ENCODE data around the gene MRPL23. TPM values are rescaled to one million over a fixed set of nuclear protein-coding genes. Genes with fewer than 3 reads are reported as not detected.

The MRPL23 gene
- total RNA-seq, 1 experiment from 2014 or later, result 123 TPM

DNA sequence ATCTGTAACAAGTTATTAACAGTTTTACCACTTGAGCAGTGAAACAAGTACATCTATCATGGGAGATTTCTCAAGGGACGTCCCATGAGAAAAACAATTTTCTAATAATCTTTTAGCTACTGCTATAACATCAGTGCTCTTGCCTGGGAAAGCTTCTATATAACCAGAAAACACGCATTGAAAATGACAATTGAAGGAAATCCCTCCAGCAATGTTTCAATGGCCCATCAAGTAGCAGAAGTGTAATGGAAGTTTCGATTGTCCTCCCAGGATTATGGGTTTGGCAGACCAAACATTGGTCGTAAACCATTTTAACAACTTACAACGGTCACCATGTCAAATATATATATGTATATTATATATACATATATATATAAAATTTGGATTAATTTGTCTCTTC, 47.4 kb upstream of the MRPL23 start:
- ATAC-seq (no peak), DNase-seq (ENCODE audit: low read depth, low spot score) (no peak)
- H3K4me1 ChIP-seq (ENCODE audit: control insufficient read depth, insufficient read depth, low read length), result no peaks in the 10 kb centered on the region
- H3K36me3 ChIP-seq (ENCODE audit: control insufficient read depth, insufficient read depth, low read length), result no peaks in the 10 kb centered on the region
- peaks cover 5% of the 10 kb centered on the region; the same call in 1 of the 2 replicates for H3K27me3 ChIP-seq (ENCODE audit: control insufficient read depth, insufficient read depth, low read length)
- POLR2A ChIA-PET, result no interaction called here
- in situ Hi-C loops (cut with HindIII; ENCODE audit: low pct_unique_long_range_greater_than_20kb, low sequenced_read_pairs) (no loop called here), intact Hi-C loops (cut with micrococcal nuclease; ENCODE audit: unreplicated experiment) (no loop called here)
- no peak for TF ChIP-seq TCF7L2 (IDR thresholded peaks at IDR 0.05; ENCODE audit: low read depth, low read length)
- TF ChIP-seq, protein P1, sequence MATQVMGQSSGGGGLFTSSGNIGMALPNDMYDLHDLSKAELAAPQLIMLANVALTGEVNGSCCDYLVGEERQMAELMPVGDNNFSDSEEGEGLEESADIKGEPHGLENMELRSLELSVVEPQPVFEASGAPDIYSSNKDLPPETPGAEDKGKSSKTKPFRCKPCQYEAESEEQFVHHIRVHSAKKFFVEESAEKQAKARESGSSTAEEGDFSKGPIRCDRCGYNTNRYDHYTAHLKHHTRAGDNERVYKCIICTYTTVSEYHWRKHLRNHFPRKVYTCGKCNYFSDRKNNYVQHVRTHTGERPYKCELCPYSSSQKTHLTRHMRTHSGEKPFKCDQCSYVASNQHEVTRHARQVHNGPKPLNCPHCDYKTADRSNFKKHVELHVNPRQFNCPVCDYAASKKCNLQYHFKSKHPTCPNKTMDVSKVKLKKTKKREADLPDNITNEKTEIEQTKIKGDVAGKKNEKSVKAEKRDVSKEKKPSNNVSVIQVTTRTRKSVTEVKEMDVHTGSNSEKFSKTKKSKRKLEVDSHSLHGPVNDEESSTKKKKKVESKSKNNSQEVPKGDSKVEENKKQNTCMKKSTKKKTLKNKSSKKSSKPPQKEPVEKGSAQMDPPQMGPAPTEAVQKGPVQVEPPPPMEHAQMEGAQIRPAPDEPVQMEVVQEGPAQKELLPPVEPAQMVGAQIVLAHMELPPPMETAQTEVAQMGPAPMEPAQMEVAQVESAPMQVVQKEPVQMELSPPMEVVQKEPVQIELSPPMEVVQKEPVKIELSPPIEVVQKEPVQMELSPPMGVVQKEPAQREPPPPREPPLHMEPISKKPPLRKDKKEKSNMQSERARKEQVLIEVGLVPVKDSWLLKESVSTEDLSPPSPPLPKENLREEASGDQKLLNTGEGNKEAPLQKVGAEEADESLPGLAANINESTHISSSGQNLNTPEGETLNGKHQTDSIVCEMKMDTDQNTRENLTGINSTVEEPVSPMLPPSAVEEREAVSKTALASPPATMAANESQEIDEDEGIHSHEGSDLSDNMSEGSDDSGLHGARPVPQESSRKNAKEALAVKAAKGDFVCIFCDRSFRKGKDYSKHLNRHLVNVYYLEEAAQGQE (IDR thresholded peaks at IDR 0.05; ENCODE audit: insufficient read depth in 1 of 2, low read depth in 2 of 2, low read length in 1 of 2), result no peak
- TF ChIP-seq SIN3A (IDR thresholded peaks at IDR 0.05; ENCODE audit: borderline replicate concordance, insufficient read depth, low read depth, low read length), result no peak
- TF ChIP-seq POLR2AphosphoS5 (IDR thresholded peaks at IDR 0.05; ENCODE audit: low read depth, low read length), result no peak
- TF ChIP-seq, protein P2, sequence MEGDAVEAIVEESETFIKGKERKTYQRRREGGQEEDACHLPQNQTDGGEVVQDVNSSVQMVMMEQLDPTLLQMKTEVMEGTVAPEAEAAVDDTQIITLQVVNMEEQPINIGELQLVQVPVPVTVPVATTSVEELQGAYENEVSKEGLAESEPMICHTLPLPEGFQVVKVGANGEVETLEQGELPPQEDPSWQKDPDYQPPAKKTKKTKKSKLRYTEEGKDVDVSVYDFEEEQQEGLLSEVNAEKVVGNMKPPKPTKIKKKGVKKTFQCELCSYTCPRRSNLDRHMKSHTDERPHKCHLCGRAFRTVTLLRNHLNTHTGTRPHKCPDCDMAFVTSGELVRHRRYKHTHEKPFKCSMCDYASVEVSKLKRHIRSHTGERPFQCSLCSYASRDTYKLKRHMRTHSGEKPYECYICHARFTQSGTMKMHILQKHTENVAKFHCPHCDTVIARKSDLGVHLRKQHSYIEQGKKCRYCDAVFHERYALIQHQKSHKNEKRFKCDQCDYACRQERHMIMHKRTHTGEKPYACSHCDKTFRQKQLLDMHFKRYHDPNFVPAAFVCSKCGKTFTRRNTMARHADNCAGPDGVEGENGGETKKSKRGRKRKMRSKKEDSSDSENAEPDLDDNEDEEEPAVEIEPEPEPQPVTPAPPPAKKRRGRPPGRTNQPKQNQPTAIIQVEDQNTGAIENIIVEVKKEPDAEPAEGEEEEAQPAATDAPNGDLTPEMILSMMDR (IDR thresholded peaks at IDR 0.05), result no peak
- no peak overlapping the region for H3K27ac ChIP-seq (ENCODE audit: low read length)
- no TSS peak for BruUV-seq (replicated peaks)
- no peaks in the 10 kb centered on the region for H3K9me3 ChIP-seq (ENCODE audit: control insufficient read depth, insufficient read depth, low read depth, low read length)
- H3K4me3 ChIP-seq (ENCODE audit: low read depth in 2 of 2, low read length in 2 of 2), result no peak overlapping the region
- CTCF ChIA-PET, result interaction anchor here (0.6 to 0.7 kb wide), 2 partner anchors 20 to 533 kb away, joined by 3 read pairs; partner anchors contain the start of gene TNNT3

DNA sequence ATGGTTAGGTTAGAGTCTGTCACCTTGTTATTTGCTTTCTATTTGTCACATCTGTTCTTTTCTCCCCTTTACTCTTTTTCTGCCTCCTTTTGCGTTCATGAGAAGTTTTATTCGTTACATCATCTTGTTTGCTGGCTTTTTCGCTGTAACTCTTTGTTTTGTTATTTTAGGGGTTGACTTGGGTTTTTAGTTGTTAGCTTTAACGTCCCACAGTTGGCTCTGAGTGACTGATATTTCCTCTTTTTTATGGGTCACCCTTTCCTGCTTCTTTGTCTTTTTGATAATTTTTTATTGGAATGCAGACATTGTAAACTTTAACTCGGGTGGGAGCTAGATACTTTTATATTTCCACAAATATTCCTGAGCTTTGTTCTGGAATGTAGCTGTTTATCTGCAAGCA, 41.0 kb upstream of the MRPL23 start:
- H3K4me1 ChIP-seq (ENCODE audit: control insufficient read depth, insufficient read depth, low read length), result no peaks in the 10 kb centered on the region
- no peaks in the 10 kb centered on the region; the same call in 1 of the 2 replicates for H3K27me3 ChIP-seq (ENCODE audit: control insufficient read depth, insufficient read depth, low read length)
- H3K9me3 ChIP-seq (ENCODE audit: control insufficient read depth, insufficient read depth, low read depth, low read length), result no peaks in the 10 kb centered on the region
- DNase-seq (ENCODE audit: low read depth, low spot score) (no peak), ATAC-seq (no peak)
- H3K27ac ChIP-seq (ENCODE audit: low read length), result no peak overlapping the region
- intact Hi-C loops (cut with micrococcal nuclease; ENCODE audit: unreplicated experiment), result no loop called here
- POLR2A ChIA-PET, result no interaction called here
- BruUV-seq (replicated peaks), result no TSS peak
- H3K36me3 ChIP-seq (ENCODE audit: control insufficient read depth, insufficient read depth, low read length), result no peaks in the 10 kb centered on the region
- in situ Hi-C loops (cut with HindIII; ENCODE audit: low pct_unique_long_range_greater_than_20kb, low sequenced_read_pairs), result no loop called here
- TF ChIP-seq, protein P2 (IDR thresholded peaks at IDR 0.05), result no peak
- TF ChIP-seq SIN3A (IDR thresholded peaks at IDR 0.05; ENCODE audit: borderline replicate concordance, insufficient read depth, low read depth, low read length) (no peak), POLR2AphosphoS5 (IDR thresholded peaks at IDR 0.05; ENCODE audit: low read depth, low read length) (no peak), TCF7L2 (IDR thresholded peaks at IDR 0.05; ENCODE audit: low read depth, low read length) (no peak)
- TF ChIP-seq, protein P1 (IDR thresholded peaks at IDR 0.05; ENCODE audit: insufficient read depth in 1 of 2, low read depth in 2 of 2, low read length in 1 of 2), result no peak
- no peak overlapping the region for H3K4me3 ChIP-seq (ENCODE audit: low read depth in 2 of 2, low read length in 2 of 2)
- CTCF ChIA-PET, result interaction anchor here (0.6 to 1.1 kb wide), 3 partner anchors 24 to 63 kb away, joined by 3 to 4 read pairs (median 3); no protein-coding TSS in a partner anchor

All from Panc1 (cell line).